ENCODE measurements around the gene ZFYVE1. TPM values are rescaled to one million over a fixed set of nuclear protein-coding genes. Genes with fewer than 3 reads are reported as not detected.
A peak's percentile ranks its signal among the peaks of the same experiment; 100 is the strongest.

Gene ZFYVE1
- total and polyA plus RNA-seq, 2 of the 13 experiments (the other 11 are each of a cell fraction or from before 2014, with no cell fraction given): 2.6 to 5.3 TPM

DNA sequence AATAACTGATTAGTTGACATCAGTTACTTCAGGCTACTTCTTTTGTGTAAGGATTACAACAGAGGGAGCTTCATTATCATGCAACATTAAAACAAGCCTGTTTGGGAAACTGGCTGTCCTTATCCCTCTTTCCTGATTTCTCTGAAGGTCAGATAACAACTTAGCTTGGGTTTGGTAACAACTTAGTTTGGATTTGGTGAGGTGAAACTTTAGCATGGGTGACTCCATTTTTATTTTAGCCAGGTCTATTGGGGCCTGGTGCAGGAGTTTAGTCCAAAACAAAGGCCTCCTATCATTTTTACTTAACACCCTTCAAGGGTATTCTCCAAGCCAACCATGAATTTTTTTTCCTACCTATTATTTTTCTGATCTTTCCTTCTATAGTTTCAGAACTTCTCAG lies 1.1 kb upstream of the ZFYVE1 start (continued):
- TF ChIP-seq JDP2 (CRISPR knock-in tag; IDR thresholded peaks at IDR 0.05; ENCODE audit: borderline replicate concordance) (no peak), ZNF614 (CRISPR knock-in tag; IDR thresholded peaks at IDR 0.05; ENCODE audit: borderline replicate concordance) (no peak), TFAP4 (IDR thresholded peaks at IDR 0.05; ENCODE audit: borderline replicate concordance, low read depth) (no peak), AKAP8 (CRISPR knock-in tag; IDR thresholded peaks at IDR 0.05) (no peak), ZNF205 (CRISPR knock-in tag; IDR thresholded peaks at IDR 0.05) (no peak), ZNF292 (CRISPR knock-in tag; IDR thresholded peaks at IDR 0.05; ENCODE audit: borderline replicate concordance, low read depth) (no peak)
- TF ChIP-seq, protein P1, sequence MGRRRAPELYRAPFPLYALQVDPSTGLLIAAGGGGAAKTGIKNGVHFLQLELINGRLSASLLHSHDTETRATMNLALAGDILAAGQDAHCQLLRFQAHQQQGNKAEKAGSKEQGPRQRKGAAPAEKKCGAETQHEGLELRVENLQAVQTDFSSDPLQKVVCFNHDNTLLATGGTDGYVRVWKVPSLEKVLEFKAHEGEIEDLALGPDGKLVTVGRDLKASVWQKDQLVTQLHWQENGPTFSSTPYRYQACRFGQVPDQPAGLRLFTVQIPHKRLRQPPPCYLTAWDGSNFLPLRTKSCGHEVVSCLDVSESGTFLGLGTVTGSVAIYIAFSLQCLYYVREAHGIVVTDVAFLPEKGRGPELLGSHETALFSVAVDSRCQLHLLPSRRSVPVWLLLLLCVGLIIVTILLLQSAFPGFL (CRISPR knock-in tag; IDR thresholded peaks at IDR 0.05): no peak

- Histone ChIP-seq H3K27ac (ENCODE audit: extremely low read length, insufficient read depth, low read length) (peak overlapping the region; percentile 32), H3K4me2 (ENCODE audit: low read depth, low read length) (peak overlapping the region; percentile 78), H3K4me1 (ENCODE audit: insufficient read depth, low read length) (peaks cover 21% of the 10 kb centered on the region), H3K9ac (ENCODE audit: insufficient read depth, low read depth, low read length) (peak overlapping the region; percentile 56; the same call in 1 of the 2 replicates), H2AFZ (ENCODE audit: low read length) (peak overlapping the region; percentile 99), H3K27me3 (ENCODE audit: control insufficient read depth in 1 of 2, insufficient read depth in 2 of 2, low read length in 2 of 2) (no peaks in the 10 kb centered on the region), H3K4me3 (replicated peaks in 1 of 3; ENCODE audit: insufficient read depth in 1 of 3, low read depth in 2 of 3, low read length in 3 of 3) (peak overlapping the region; percentile 71 to 97 (median 84)), H3K9me3 (ENCODE audit: low read length) (no peaks in the 10 kb centered on the region), H4K20me1 (ENCODE audit: insufficient read depth, low read length) (no peaks in the 10 kb centered on the region), H3K36me3 (replicated peaks in 1 of 2; ENCODE audit: control insufficient read depth in 1 of 2, insufficient read depth in 2 of 2, low read length in 2 of 2) (peaks cover 0 to 6% of the 10 kb centered on the region in 2 experiments; a peak in 2 of 5 replicates), H3K79me2 (ENCODE audit: insufficient read depth, low read length) (no peaks in the 10 kb centered on the region)
- intact Hi-C loops (cut with micrococcal nuclease; ENCODE audit: unreplicated experiment) (no loop called here), in situ Hi-C loops (cut with HindIII; ENCODE audit: extremely low pct_ligation_motif_present, low pct_unique_long_range_greater_than_20kb) (loop anchor here (25.0 kb wide), 1 partner anchor 435 kb away; the partner anchor contains the start of gene NUMB)
- BruUV-seq (replicated peaks): no TSS peak
- peak; percentile 6; the same call in 2 of the 3 replicates for ATAC-seq
- FAIRE-seq: no peak
- POLR2A ChIA-PET: interaction anchor here (0.8 to 2.7 kb wide), 3 partner anchors 8 to 55 kb away, joined by 3 to 38 read pairs (median 4); partner anchors contain the start of gene RBM25
- peak; percentile 15; the same call in 1 of the 2 replicates for TF ChIP-seq ZNF501 (CRISPR knock-in tag; IDR thresholded peaks at IDR 0.05)
- TF ChIP-seq ZNF766 (CRISPR knock-in tag; IDR thresholded peaks at IDR 0.05; ENCODE audit: borderline replicate concordance): no peak
- no peak for TF ChIP-seq SSRP1 (CRISPR knock-in tag; IDR thresholded peaks at IDR 0.05)
- TF ChIP-seq HES4 (CRISPR knock-in tag; IDR thresholded peaks at IDR 0.05; ENCODE audit: borderline replicate concordance): no peak
- no peak for TF ChIP-seq NRL (CRISPR knock-in tag; IDR thresholded peaks at IDR 0.05; ENCODE audit: borderline replicate concordance)
- 3% methylated on average over 3 of the region's 3 CpGs for WGBS (ENCODE audit: low lambda C conversion rate)
- CTCF ChIA-PET (ENCODE audit: low intra/inter-chr PET ratio, low total read pairs): no interaction called here
- DNase-seq (ENCODE audit: low spot score): no peak
Observed at GRCh38 chr14:73027546-73027945, 640 bp upstream of the ZFYVE1 start.

All from HepG2 (cell line).